Cardiac muscle cell (in vitro differentiated cells and primary cell): ENCODE results near the gene ARFGAP2. TPM values are rescaled to one million over a fixed set of nuclear protein-coding genes. Genes with fewer than 3 reads are reported as not detected.
"Not testable (repeated sequence)": the region's sequence is repeated elsewhere in the genome, so short reads cannot be mapped to it uniquely, and the experiment has no call there.

Experiments
- DNase-seq, 2 donors: peaks; one replicate each; pipeline versions ENCODE4 v3.0.0 to v3.0.0-alpha.2; 2010 to 2017; ENCODE audit warnings: low read depth in 1 of 2, low spot score in 1 of 2
- H3K27ac ChIP-seq: fragments of 200-600 bp; sonication (generic); 2 replicates; pipeline ENCODE4 v1.5.1; 2016
- H3K27me3 ChIP-seq: fragments of 200-600 bp; sonication (generic); 2 replicates; pipeline ENCODE4 v1.6.0; 2016; ENCODE audit warnings: control low read depth
- H3K36me3 ChIP-seq: fragments of 200-600 bp; sonication (generic); 2 replicates; pipeline ENCODE4 v1.5.1; 2016; ENCODE audit warnings: control low read depth
- H3K4me1 ChIP-seq: fragments of 200-600 bp; sonication (generic); 2 replicates; pipeline ENCODE4 v1.8.1; 2017; ENCODE audit warnings: low read depth, mild to moderate bottlenecking, mixed run types
- H3K4me3 ChIP-seq: fragments of 200-600 bp; sonication (generic); 2 replicates; pipeline ENCODE4 v1.5.1; 2016; ENCODE audit warnings: mild to moderate bottlenecking
- H3K9me3 ChIP-seq: fragments of 200-600 bp; sonication (generic); 2 replicates; pipeline ENCODE4 v1.5.1; 2017; ENCODE audit warnings: low read depth, mild to moderate bottlenecking, control low read depth
- polyA plus RNA-seq: library from polyadenylated mRNA; unstranded; fragments of >200 nt; fragmentation: Nextera tagmentation; extraction: Ambion mirVana; gene quantifications from 2 replicates; pipeline ENCODE4 v1.2.1, GENCODE V29; 2016
- total RNA-seq: library from RNA; depleted of rRNA; stranded (reverse); fragments of >200 nt; gene quantifications from 2 replicates; pipeline ENCODE4 v1.2.3, GENCODE V29; 2016
- TF ChIP-seq, protein P1 (sequence below): IDR thresholded peaks from 2 replicates; pipeline ENCODE4 v1.5.1; 2012; ENCODE audit warnings: low read depth, mild to moderate bottlenecking, low read length

The ARFGAP2 gene
- total and polyA plus RNA-seq, 2 experiments from 2014 or later = 107 to 136 TPM

DNA sequence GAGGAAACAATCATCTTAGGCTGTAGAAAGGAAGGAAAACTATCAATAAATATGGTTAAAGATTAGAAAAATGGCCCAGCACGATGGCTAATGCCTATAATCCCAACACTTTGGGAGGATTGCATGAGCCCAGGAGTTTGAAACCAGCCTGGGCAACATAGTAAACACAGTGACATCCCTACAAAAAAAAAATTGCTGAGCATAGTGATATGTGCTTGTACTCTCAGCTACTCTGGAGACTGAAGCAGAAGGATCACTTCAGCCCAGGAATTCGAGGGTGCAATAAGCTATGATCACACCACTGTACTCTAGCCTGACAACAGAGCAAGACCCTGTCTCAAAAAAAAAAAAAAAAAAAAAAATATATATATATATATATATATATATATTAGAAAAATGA, 54.9 kb downstream of the ARFGAP2 start:
- TF ChIP-seq, protein P1, sequence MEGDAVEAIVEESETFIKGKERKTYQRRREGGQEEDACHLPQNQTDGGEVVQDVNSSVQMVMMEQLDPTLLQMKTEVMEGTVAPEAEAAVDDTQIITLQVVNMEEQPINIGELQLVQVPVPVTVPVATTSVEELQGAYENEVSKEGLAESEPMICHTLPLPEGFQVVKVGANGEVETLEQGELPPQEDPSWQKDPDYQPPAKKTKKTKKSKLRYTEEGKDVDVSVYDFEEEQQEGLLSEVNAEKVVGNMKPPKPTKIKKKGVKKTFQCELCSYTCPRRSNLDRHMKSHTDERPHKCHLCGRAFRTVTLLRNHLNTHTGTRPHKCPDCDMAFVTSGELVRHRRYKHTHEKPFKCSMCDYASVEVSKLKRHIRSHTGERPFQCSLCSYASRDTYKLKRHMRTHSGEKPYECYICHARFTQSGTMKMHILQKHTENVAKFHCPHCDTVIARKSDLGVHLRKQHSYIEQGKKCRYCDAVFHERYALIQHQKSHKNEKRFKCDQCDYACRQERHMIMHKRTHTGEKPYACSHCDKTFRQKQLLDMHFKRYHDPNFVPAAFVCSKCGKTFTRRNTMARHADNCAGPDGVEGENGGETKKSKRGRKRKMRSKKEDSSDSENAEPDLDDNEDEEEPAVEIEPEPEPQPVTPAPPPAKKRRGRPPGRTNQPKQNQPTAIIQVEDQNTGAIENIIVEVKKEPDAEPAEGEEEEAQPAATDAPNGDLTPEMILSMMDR = no peak

DNA sequence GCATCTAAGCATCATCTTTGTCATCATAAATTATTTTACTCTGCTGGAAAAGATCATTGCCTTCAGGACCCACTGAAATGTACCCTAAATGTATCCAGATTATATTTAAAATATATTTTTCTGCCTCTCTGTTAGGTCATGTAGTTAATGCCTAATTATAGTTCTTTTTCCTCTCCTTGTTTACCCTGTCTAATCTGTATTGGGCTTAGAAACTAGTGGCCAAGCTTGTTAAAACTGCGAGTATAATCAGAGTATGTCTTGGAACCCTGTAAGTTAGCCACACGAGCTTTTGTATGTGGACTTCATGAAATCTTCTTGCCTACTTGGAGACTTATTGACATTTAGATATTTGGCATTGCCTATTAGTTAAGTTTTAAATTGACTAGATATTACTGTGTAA, 55.6 kb downstream of the ARFGAP2 start:
- TF ChIP-seq, protein P1 = no peak
- H3K4me1 ChIP-seq = peaks cover 12% of the 10 kb centered on the region
- DNase-seq = no peak
- no peaks in the 10 kb centered on the region for H3K36me3 ChIP-seq
- H3K27ac ChIP-seq = no peak overlapping the region
- no peak overlapping the region for H3K4me3 ChIP-seq
- H3K27me3 ChIP-seq = no peaks in the 10 kb centered on the region
- no peaks in the 10 kb centered on the region for H3K9me3 ChIP-seq

More for the DNA sequence above, 54.9 kb downstream of the ARFGAP2 start:
- peaks cover 12% of the 10 kb centered on the region for H3K4me1 ChIP-seq
- H3K27me3 ChIP-seq = no peaks in the 10 kb centered on the region
- no peak overlapping the region for H3K27ac ChIP-seq
- H3K4me3 ChIP-seq = no peak overlapping the region
- no peaks in the 10 kb centered on the region for H3K9me3 ChIP-seq
- no peaks in the 10 kb centered on the region for H3K36me3 ChIP-seq
- no peak for DNase-seq

DNA sequence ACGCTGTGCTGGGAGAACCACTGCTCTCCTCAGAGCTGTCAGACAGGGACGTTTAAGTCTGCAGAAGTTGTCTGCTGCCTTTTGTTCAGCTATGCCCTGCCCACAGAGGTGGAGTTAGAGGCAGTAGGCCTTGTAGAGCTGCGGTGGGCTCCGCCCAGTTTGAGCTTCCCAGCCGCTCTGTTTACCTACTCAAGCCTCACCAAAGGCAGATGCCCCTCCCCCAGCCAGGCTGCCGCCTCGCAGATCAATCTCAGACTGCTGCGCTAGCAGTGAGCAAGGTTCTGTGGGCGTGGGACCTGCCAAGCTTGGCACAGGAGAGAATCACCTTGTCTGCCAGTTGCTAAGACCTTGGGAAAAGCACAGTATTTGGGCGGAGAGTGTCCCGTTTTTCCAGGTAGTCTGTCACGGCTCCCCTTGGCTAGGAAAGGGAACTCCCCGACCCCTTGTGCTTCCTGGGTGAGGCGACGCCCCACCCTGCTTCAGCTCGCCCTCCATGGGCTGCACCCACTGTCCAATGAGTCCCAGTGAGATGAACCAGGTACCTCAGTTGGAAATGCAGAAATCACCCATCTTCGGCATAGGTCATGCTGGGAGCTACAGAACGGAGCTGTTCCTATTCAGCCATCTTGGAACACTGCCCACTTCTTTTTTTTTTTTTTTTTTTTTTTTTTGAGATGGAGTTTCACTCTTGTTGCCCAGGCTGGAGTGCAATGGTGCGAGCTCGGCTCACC, 57.6 kb downstream of the ARFGAP2 start:
- not testable (repeated sequence) for DNase-seq, H3K4me3 ChIP-seq, H3K27ac ChIP-seq, H3K36me3 ChIP-seq, H3K9me3 ChIP-seq, H3K27me3 ChIP-seq, H3K4me1 ChIP-seq

Other genes with a start within 250 kb of the ARFGAP2 start
- gene CSTPP1, start 240.1 kb downstream of the ARFGAP2 start, total RNA-seq = 46.4 and 49.7 TPM in 2 replicates
- 81.6 and 83.6 TPM in 2 replicates for gene CSTPP1, start 240.1 kb downstream of the ARFGAP2 start, polyA plus RNA-seq
- gene PACSIN3, start 9.6 kb upstream of the ARFGAP2 start, total RNA-seq = 62.6 and 113 TPM in 2 replicates
- 79.8 and 116 TPM in 2 replicates for gene PACSIN3, start 9.6 kb upstream of the ARFGAP2 start, polyA plus RNA-seq
- 45.1 and 79.4 TPM in 2 replicates for gene DDB2, start 38.1 kb upstream of the ARFGAP2 start, total RNA-seq
- gene DDB2, start 38.1 kb upstream of the ARFGAP2 start, polyA plus RNA-seq = 40.5 and 65.2 TPM in 2 replicates
- 87.7 and 94.0 TPM in 2 replicates for gene ACP2, start 71.9 kb upstream of the ARFGAP2 start, total RNA-seq
- gene ACP2, start 71.9 kb upstream of the ARFGAP2 start, polyA plus RNA-seq = 67.1 and 67.5 TPM in 2 replicates
- 21.4 and 31.6 TPM in 2 replicates for gene NR1H3, start 81.1 kb upstream of the ARFGAP2 start, total RNA-seq
- gene NR1H3, start 81.1 kb upstream of the ARFGAP2 start, polyA plus RNA-seq = 16.2 and 30.6 TPM in 2 replicates
- 62.5 and 103 TPM in 2 replicates for gene MADD, start 93.3 kb upstream of the ARFGAP2 start, total RNA-seq
- 58.8 and 70.2 TPM in 2 replicates for gene MADD, start 93.3 kb upstream of the ARFGAP2 start, polyA plus RNA-seq
- 489 and 605 TPM in 2 replicates for gene MYBPC3, start 175.8 kb upstream of the ARFGAP2 start, total RNA-seq
- gene MYBPC3, start 175.8 kb upstream of the ARFGAP2 start, polyA plus RNA-seq = 476 and 751 TPM in 2 replicates
- gene SPI1, start 201.7 kb upstream of the ARFGAP2 start, total RNA-seq = not detected in 2 replicates
- 0.56 and 1.3 TPM in 2 replicates for gene SPI1, start 201.7 kb upstream of the ARFGAP2 start, polyA plus RNA-seq
- gene SLC39A13, start 231.7 kb upstream of the ARFGAP2 start, total RNA-seq = 71.7 and 79.4 TPM in 2 replicates
- 80.8 and 86.6 TPM in 2 replicates for gene SLC39A13, start 231.7 kb upstream of the ARFGAP2 start, polyA plus RNA-seq
- gene PSMC3, start 249.6 kb upstream of the ARFGAP2 start, total RNA-seq = 107 and 161 TPM in 2 replicates
- 161 and 236 TPM in 2 replicates for gene PSMC3, start 249.6 kb upstream of the ARFGAP2 start, polyA plus RNA-seq